ENCODE results near the gene FAM120B.

The FAM120B gene

DNA sequence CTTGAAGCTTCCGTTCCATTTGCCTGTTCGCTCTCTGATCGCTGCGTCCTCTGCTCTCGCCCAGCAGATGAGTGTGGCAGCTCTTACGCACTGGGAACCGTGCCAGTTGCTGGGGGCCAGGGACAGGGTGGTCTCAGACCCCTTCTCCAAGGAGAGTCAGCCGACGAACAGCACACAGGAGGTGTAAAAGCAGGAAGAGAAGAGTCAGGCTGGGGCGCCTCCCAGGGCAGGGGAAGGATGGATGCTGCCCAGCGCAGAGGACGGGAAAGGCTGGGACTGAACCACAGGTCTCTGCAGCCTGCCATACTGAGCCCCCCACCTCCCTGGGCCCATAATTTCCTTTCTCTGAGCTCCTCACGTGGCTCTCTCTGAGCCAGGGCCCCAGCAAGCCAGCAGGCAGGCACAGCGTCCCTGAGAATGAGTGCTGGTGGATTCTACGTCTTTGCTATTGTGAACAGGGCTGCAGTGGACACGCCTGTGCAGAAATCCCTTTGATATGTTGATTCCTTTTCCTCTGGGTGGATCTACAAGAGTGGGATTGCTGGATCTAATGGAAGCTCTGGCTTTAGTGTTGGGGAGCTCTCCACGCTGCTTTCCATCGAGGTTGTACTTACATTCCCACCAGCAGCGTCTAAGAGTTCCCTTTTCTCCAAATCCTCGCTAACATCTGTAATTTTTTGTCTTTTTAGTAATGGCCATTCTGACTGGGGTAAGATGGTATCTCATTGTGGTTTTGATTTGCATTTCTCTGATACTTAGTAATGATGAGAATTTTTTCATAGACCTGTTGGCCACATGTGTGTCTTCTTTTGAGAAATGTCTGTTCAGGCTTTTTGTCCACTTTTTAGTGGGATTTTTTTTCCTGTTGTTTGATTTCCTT, 142.4 kb downstream of the FAM120B start:
- no peak for DNase-seq

DNA sequence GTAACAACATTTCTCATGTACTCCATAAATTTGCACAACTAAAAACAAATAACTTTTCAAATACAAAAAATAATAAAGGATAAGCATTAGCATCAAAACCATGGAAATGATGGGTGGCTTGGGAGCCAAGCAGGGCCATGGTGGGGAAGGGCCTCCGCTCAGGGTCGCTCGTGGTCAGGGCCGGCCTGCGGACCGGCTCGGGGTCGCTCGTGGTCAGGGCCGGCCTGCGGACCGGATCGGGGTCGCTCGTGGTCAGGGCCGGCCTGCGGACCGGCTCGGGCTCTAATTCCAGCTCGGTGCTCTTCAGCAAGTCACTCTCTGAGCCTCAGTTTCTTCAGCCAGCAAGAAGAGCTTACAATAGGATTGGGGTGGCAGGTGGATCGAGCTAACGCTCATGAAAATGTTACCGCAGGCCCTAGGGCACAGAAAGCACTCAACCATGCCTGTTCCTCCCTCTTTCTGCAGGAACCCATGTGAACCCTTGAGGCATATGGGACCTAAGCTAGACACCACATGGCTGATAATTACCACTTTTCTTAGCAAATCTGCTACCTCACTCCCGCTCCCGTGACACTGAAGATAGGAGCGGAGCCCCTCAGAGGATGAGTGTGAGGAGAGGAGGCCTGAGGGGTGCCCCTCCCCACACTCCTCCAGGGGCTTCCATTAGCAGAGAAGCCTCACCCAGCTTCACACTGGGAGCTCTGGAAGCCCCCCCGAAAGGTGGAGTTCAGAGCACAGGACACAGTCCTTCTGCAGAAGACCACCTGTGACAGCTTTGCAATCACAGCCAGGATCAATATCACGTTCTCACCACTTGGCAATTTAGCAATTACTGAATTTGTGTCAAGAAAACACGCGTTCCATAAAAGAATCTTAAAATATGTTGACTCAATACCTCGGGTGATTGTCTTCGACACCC, 143.5 kb downstream of the FAM120B start:
- no peak for DNase-seq

DNA sequence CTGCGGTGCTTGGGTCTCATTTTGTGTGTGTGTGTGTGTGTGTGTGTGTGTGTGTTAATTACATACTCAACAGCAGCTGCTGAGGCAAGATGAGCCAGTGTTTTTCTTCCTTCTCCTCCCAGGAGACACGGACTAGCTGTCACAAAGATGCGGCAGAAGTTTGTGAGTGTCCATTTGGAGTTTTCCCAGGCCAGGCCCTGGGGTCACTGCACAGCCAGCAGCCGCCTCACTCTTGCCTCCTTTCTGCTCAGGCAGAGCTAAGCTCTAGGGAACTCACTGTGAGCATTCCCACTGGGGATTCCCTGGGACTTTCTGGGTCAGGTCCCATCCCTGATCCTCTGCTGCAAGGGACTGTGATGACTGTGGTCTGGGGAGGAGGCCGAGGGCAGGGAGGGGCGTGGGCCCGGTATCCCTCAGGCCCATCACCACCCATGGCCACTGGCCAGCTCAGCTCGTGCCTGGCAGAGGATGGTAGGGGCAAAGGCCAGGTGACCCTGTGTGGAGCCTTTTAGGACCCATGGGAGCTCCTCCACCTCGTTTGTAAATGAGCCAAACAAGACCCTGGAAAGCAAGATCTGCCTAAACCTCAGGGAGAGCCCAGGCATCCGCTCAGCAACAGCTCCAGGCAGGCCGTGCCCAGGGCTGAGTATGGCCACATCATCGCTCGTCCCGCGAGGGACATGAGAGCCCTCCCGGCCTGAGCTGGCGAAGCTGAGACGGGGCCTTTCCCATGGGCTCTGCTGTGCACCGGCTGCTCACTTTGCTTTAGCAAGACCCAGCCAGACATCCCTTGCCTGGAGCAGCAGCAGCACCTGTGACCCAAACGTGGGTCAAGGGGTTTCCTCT, 144.6 kb downstream of the FAM120B start:
- no peak for DNase-seq

DNA sequence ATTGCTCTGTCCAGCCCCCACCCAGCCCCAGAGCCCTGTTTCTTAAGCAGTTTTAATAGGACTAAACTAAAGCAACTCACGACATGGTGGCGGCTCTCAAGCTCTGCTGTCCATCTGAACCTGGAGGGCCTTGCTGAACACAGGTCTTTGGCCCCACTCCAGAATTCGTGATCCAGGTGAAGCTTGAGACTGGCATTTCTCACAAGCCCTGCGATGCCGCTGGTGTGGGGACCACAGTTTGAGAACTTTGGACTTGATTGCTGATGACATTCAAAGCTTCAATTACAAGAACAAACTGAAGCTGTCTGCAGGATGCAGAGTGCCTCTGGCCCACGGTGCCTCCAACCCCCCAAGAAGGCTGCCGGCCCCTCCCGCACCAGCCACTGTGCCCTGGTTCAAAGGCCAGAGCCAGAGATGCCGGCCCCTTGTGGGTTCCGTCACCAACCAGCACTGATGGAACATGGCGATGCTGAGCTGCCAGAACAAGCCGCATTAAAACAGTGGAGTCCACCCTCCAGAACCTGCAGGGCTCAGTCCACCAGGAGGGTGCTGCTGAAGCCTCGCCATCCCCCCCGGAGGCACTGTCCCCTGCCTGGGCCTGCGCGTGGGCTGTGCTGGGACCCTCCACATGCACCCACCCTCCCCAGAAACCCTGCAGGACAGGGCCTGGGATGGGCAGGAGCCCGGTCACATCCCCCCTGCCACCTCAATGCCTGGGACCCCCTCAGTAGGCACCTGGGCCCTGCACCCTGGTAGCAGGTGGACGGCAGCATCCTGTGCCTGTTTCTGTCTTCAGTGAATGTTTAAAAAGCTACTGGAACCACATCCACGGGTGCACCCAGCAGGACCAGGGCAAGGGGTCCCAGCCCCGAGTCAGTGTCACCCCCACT, 145.4 kb downstream of the FAM120B start:
- DNase-seq: no peak

- no peak for DNase-seq
These were observed 146.4 kb downstream of the FAM120B start for GRCh38 chr6:170452767-170453545.

DNA sequence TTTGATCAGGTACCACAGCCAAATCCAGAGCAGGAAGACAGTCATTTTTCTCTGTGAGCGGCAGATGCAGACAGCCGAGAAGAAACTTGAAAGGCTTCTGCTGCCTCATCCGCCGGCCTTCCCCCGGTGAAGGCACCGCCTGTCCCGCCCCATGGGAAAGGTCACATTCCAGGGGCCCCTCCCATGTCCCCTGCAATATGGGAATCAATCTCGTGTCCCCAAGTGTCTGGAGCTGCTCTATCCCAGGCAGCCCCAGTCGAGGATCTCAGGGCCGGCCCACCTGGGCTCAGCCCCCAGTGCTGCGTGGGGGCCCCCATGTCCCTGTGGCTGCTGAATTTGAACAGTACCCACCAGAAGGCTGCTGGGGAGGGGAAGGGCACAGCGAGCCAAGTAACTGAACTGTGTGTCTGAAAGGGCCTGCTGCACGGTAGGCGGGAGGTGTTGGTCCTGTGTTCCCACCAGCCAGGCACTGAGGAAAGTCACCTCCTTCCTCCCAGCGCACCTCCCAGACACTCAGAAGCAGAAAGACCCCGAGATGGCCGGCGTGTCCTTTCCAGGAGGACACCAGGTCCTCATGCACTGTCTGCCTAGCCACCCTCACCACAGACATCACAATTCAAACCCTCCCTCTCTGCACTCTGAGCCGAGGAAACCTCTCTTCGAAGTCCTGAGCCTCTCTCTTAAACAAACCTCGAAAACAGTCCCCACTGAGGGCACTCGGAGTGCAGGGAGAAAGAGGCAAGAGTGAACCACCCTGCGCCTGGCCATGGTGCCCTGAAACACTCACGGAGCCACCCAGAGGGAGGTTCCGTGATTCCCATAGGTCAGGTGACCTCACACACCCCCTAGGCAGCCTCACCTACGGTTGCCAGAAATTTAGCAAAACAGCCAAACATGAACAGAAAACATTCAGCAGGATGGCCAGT, 147.3 kb downstream of the FAM120B start:
- no peak for DNase-seq

- no peak for DNase-seq
These were observed 148.1 kb downstream of the FAM120B start for GRCh38 chr6:170454512-170455285.

- DNase-seq: no peak
These were observed 148.9 kb downstream of the FAM120B start for GRCh38 chr6:170455335-170455979.

DNA sequence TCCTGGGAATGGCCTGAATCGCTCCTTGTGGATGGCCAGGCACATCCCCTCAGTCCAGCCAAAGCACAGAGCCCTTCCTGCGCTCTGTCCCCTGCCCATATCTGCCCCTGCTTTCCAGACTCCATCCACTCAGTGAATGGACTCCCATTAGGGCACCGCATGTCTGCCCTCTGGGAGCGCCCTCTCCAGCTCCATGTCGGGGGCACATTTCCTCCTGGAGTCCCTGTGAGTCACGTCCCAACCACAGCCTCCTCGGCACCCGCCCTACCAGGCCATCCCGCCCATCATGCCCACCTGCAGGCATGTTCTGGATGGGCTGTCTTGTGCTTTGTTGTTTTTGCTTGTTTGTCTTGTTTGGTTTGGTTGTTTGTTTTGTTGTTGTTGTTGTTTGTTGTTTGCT, 149.8 kb downstream of the FAM120B start:
- no peak for DNase-seq
